ENCODE data around the gene NEK4.

GRCh38 chr3:52670621-52671521, 99.9 kb downstream of the NEK4 start:
- TF ChIP-seq, protein P1, sequence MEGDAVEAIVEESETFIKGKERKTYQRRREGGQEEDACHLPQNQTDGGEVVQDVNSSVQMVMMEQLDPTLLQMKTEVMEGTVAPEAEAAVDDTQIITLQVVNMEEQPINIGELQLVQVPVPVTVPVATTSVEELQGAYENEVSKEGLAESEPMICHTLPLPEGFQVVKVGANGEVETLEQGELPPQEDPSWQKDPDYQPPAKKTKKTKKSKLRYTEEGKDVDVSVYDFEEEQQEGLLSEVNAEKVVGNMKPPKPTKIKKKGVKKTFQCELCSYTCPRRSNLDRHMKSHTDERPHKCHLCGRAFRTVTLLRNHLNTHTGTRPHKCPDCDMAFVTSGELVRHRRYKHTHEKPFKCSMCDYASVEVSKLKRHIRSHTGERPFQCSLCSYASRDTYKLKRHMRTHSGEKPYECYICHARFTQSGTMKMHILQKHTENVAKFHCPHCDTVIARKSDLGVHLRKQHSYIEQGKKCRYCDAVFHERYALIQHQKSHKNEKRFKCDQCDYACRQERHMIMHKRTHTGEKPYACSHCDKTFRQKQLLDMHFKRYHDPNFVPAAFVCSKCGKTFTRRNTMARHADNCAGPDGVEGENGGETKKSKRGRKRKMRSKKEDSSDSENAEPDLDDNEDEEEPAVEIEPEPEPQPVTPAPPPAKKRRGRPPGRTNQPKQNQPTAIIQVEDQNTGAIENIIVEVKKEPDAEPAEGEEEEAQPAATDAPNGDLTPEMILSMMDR (IDR thresholded peaks at IDR 0.05 in 4 of 5, conservative IDR thresholded peaks at IDR 0.05 in 1 of 5), result no peak
- TF ChIP-seq POLR2A (IDR thresholded peaks at IDR 0.05), result no peak
